Measurements from ENCODE around the gene CCDC102B.

GRCh38 chr18:68960355-68960754 is 162.5 kb downstream of the CCDC102B start:
- TF ChIP-seq CTCF (conservative IDR thresholded peaks at IDR 0.05; ENCODE audit: low read depth in 2 of 2) (no peak), EZH2phosphoT487 (IDR thresholded peaks at IDR 0.05; ENCODE audit: unreplicated experiment) (no peak), EZH2 (IDR thresholded peaks at IDR 0.05; ENCODE audit: low read depth, unreplicated experiment) (no peak), POLR2AphosphoS5 (IDR thresholded peaks at IDR 0.05; ENCODE audit: low read depth) (no peak), JUNB (IDR thresholded peaks at IDR 0.05; ENCODE audit: unreplicated experiment) (no peak), REST (IDR thresholded peaks at IDR 0.05; ENCODE audit: unreplicated experiment) (no peak), ZNF114 (CRISPR knock-in tag; IDR thresholded peaks at IDR 0.05) (no peak), CREB1 (CRISPR knock-in tag; IDR thresholded peaks at IDR 0.05; ENCODE audit: low read depth) (no peak)
- TF ChIP-seq, protein P1, sequence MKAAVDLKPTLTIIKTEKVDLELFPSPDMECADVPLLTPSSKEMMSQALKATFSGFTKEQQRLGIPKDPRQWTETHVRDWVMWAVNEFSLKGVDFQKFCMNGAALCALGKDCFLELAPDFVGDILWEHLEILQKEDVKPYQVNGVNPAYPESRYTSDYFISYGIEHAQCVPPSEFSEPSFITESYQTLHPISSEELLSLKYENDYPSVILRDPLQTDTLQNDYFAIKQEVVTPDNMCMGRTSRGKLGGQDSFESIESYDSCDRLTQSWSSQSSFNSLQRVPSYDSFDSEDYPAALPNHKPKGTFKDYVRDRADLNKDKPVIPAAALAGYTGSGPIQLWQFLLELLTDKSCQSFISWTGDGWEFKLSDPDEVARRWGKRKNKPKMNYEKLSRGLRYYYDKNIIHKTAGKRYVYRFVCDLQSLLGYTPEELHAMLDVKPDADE (IDR thresholded peaks at IDR 0.05) = no peak
